Endodermal cell (in vitro differentiated cells): ENCODE measurements around the gene FNBP1L. TPM values are rescaled to one million over a fixed set of nuclear protein-coding genes. Genes with fewer than 3 reads are reported as not detected.
"Not testable (repeated sequence)": the region's sequence is repeated elsewhere in the genome, so short reads cannot be mapped to it uniquely, and the experiment has no call there.

Experiments used
- DNase-seq: peaks from one replicate; pipeline ENCODE4 v3.0.0-alpha.2; 2017
- H3K27ac ChIP-seq: 2 replicates; pipeline ENCODE4 v1.5.1; 2013; ENCODE audit warnings: mild to moderate bottlenecking, low read depth, low read length, moderate library complexity
- H3K27me3 ChIP-seq: 2 replicates; pipeline ENCODE4 v1.6.1; 2013; ENCODE audit warnings: mild to moderate bottlenecking, low read length, moderate library complexity; ENCODE audit not compliant: insufficient read depth, control insufficient read depth, poor library complexity, severe bottlenecking
- H3K36me3 ChIP-seq: 2 replicates; pipeline ENCODE4 v1.7.0; 2013; ENCODE audit warnings: mild to moderate bottlenecking, low read length, moderate library complexity; ENCODE audit not compliant: control insufficient read depth, insufficient read depth
- H3K4me1 ChIP-seq: one replicate; pipeline ENCODE4 v1.7.0; 2013; ENCODE audit warnings: low read length; ENCODE audit not compliant: control insufficient read depth, insufficient read depth
- H3K4me3 ChIP-seq: 2 replicates; pipeline ENCODE4 v1.5.1; 2013; ENCODE audit warnings: mild to moderate bottlenecking, low read length, moderate library complexity
- H3K9ac ChIP-seq: 2 replicates; pipeline ENCODE4 v1.6.1; 2013; ENCODE audit warnings: mild to moderate bottlenecking, low read length, moderate library complexity; ENCODE audit not compliant: poor library complexity, severe bottlenecking; ENCODE audit errors: extremely low read depth
- H3K9me3 ChIP-seq: 2 replicates; pipeline ENCODE4 v1.6.1; 2013; ENCODE audit warnings: mild to moderate bottlenecking, low read length, moderate library complexity; ENCODE audit not compliant: control insufficient read depth
- H3K27ac Mint-ChIP-seq: 2 replicates; pipeline ENCODE4 v1.8.0; 2020; ENCODE audit warnings: mixed read lengths
- H3K27me3 Mint-ChIP-seq: 2 replicates; pipeline ENCODE4 v1.8.0; 2021; ENCODE audit warnings: mild to moderate bottlenecking, mixed read lengths; ENCODE audit not compliant: insufficient read depth
- H3K36me3 Mint-ChIP-seq: 2 replicates; pipeline ENCODE4 v1.8.0; 2020; ENCODE audit warnings: low read depth, mixed read lengths
- H3K4me1 Mint-ChIP-seq: 2 replicates; pipeline ENCODE4 v1.8.0; 2020; ENCODE audit warnings: mixed read lengths
- H3K4me3 Mint-ChIP-seq: 2 replicates; pipeline ENCODE4 v1.8.0; 2020; ENCODE audit warnings: mild to moderate bottlenecking, moderate library complexity, mixed read lengths
- H3K9me3 Mint-ChIP-seq: 2 replicates; pipeline ENCODE4 v1.8.0; 2020; ENCODE audit warnings: mild to moderate bottlenecking, mixed read lengths
- WGBS, 2 experiments: methylation state at CpG; one replicate each; pipeline versions ENCODE4 v1.1.5 to v1.1.7; 2013; ENCODE audit warnings: missing lambda C conversion rate in 2 of 2, mixed read lengths in 1 of 2; ENCODE audit not compliant: insufficient coverage in 1 of 2, insufficient read length in 1 of 2; 5-methylcytosine and 5-hydroxymethylcytosine counted together
- total RNA-seq, 2 donors: library from RNA; stranded (reverse); fragmentation: NEBNext Ultra II Directional in 1 of 2; extraction: Animal tissue kit (Norgen Biotek cat#: 25700) in 1 of 2; gene quantifications; 2 replicates in 1 of 2; 3 replicates in 1 of 2; pipeline ENCODE4 v1.2.1, GENCODE V29; 2021
- TF ChIP-seq, protein P1 (sequence below): fragments of 200-600 bp; sonication (generic); conservative IDR thresholded peaks from 2 replicates; pipeline ENCODE4 v1.5.0; 2021; ENCODE audit warnings: antibody characterized with exemption, mild to moderate bottlenecking

The FNBP1L gene
- total RNA-seq, 2 donors from 2014 or later = 96.8 to 107 TPM

GRCh38 chr1:93461236-93461635 lies 13.3 kb downstream of the FNBP1L start:
- H3K4me1 ChIP-seq = peaks cover 3% of the 10 kb centered on the region
- peaks cover 16% of the 10 kb centered on the region for H3K9me3 Mint-ChIP-seq
- no peaks in the 10 kb centered on the region for H3K27me3 Mint-ChIP-seq
- no peaks in the 10 kb centered on the region for H3K27me3 ChIP-seq
- peaks cover 62% of the 10 kb centered on the region for H3K36me3 Mint-ChIP-seq
- no peak for DNase-seq
- H3K9ac ChIP-seq = no peak overlapping the region
- WGBS, 2 experiments = 94 to 100% methylated on average over 2 to 5 of the region's 5 CpGs
- H3K4me3 ChIP-seq = no peak overlapping the region
- TF ChIP-seq, protein P1, sequence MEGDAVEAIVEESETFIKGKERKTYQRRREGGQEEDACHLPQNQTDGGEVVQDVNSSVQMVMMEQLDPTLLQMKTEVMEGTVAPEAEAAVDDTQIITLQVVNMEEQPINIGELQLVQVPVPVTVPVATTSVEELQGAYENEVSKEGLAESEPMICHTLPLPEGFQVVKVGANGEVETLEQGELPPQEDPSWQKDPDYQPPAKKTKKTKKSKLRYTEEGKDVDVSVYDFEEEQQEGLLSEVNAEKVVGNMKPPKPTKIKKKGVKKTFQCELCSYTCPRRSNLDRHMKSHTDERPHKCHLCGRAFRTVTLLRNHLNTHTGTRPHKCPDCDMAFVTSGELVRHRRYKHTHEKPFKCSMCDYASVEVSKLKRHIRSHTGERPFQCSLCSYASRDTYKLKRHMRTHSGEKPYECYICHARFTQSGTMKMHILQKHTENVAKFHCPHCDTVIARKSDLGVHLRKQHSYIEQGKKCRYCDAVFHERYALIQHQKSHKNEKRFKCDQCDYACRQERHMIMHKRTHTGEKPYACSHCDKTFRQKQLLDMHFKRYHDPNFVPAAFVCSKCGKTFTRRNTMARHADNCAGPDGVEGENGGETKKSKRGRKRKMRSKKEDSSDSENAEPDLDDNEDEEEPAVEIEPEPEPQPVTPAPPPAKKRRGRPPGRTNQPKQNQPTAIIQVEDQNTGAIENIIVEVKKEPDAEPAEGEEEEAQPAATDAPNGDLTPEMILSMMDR = no peak
- H3K27ac ChIP-seq = no peak overlapping the region
- no peak overlapping the region for H3K4me3 Mint-ChIP-seq
- H3K4me1 Mint-ChIP-seq = peaks cover 22% of the 10 kb centered on the region
- peaks cover 62% of the 10 kb centered on the region for H3K36me3 ChIP-seq
- H3K9me3 ChIP-seq = peaks cover 11% of the 10 kb centered on the region
- H3K27ac Mint-ChIP-seq = no peak overlapping the region

DNA sequence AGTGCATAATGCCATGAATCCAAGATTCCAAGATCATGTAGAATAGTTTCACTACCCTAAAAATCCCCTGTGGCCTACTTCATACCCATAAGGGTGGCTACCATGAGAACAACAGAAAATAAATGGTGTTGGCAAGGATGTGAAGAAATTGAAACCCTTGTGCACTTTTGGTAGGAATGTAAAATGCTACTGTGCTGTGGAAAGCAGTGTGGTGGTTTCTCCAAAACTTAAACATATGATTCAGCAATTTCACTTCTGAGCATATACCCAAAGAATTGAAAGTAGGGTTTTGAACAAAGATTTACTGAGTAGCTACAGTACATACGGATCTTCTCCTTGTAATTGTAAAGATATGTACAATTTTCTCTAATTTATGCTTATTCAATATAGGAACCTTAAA lies 16.0 kb downstream of the FNBP1L start:
- TF ChIP-seq, protein P1 = no peak
- H3K27ac ChIP-seq = no peak overlapping the region
- Mint-ChIP-seq H3K9me3 (peaks cover 24% of the 10 kb centered on the region), H3K27ac (no peak overlapping the region), H3K4me3 (no peak overlapping the region), H3K36me3 (peaks cover 66% of the 10 kb centered on the region), H3K4me1 (peaks cover 22% of the 10 kb centered on the region), H3K27me3 (no peaks in the 10 kb centered on the region)
- peaks cover 60% of the 10 kb centered on the region for H3K36me3 ChIP-seq
- H3K27me3 ChIP-seq = no peaks in the 10 kb centered on the region
- no peak for DNase-seq
- no peak overlapping the region for H3K4me3 ChIP-seq
- H3K9ac ChIP-seq = no peak overlapping the region
- peaks cover 3% of the 10 kb centered on the region for H3K4me1 ChIP-seq
- H3K9me3 ChIP-seq = peaks cover 11% of the 10 kb centered on the region
- WGBS, 2 experiments = no CpG with 5 or more reads among the region's 1 CpG

GRCh38 chr1:93465371-93466082 lies 17.6 kb downstream of the FNBP1L start:
- not testable (repeated sequence) for H3K9ac ChIP-seq, DNase-seq, H3K27me3 ChIP-seq, H3K27ac Mint-ChIP-seq, H3K27ac ChIP-seq, H3K4me1 ChIP-seq, H3K27me3 Mint-ChIP-seq, H3K4me3 Mint-ChIP-seq, H3K4me3 ChIP-seq
- H3K9me3 ChIP-seq = peaks cover 11% of the 10 kb centered on the region
- peaks cover 47% of the 10 kb centered on the region for H3K36me3 ChIP-seq
- Mint-ChIP-seq H3K36me3 (peaks cover 62% of the 10 kb centered on the region), H3K4me1 (peaks cover 13% of the 10 kb centered on the region), H3K9me3 (peaks cover 24% of the 10 kb centered on the region)
- WGBS, 2 experiments = 90 to 100% methylated on average over 2 to 3 of the region's 6 CpGs
